ENCODE results near the gene COX7B. TPM values are rescaled to one million over a fixed set of nuclear protein-coding genes. Genes with fewer than 3 reads are reported as not detected.
A peak's percentile ranks its signal among the peaks of the same experiment; 100 is the strongest.
"Not testable (repeated sequence)": the region's sequence is repeated elsewhere in the genome, so short reads cannot be mapped to it uniquely, and the experiment has no call there.

COX7B gene
- polyA plus RNA-seq (2013, experiment 1 of 2; ENCODE audit: insufficient read length): 183 TPM
- polyA plus RNA-seq (2013, experiment 2 of 2; ENCODE audit: insufficient read length): 184 TPM

GRCh38 chrX:77899081-77899828 is at the start of gene COX7B:
TSS of gene COX7B (plus strand) at chrX:77899468. CDS start at chrX:77899554, 86 bp downstream.
- peak; percentile 97 for DNase-seq

- DNase-seq: no peak
These were observed 23.9 kb upstream of the COX7B start for GRCh38 chrX:77875372-77875771.

GRCh38 chrX:77881418-77881817 is 17.9 kb upstream of the COX7B start:
- DNase-seq: not testable (repeated sequence)

- no peak for DNase-seq
These were observed 6.4 kb upstream of the COX7B start for GRCh38 chrX:77892887-77893286.

- no peak for DNase-seq
These were observed 5.6 kb upstream of the COX7B start for GRCh38 chrX:77893713-77894112.

- peak; percentile 97 for DNase-seq
These were observed 4.1 kb upstream of the COX7B start, which contains the start of gene MAGT1 for GRCh38 chrX:77894921-77895886. TSS of gene MAGT1 (minus strand) at chrX:77895435. CDS start at chrX:77895410, 25 bp downstream.

- DNase-seq: no peak
These were observed 1.4 kb downstream of the COX7B start for GRCh38 chrX:77900688-77901087.

GRCh38 chrX:77901506-77901905 is 2.2 kb downstream of the COX7B start:
- no peak for DNase-seq

- peak; percentile 94 for DNase-seq
These were observed 11.0 kb downstream of the COX7B start, which contains the start of gene ATP7A for GRCh38 chrX:77910108-77910840. TSS of gene ATP7A (plus strand) at chrX:77910693. CDS start at chrX:77971642, 60,949 bp downstream.

GRCh38 chrX:77917294-77917933 is 18.1 kb downstream of the COX7B start:
- DNase-seq: no peak

GRCh38 chrX:77918568-77918967 is 19.3 kb downstream of the COX7B start:
- no peak for DNase-seq

GRCh38 chrX:77919370-77919769 is 20.1 kb downstream of the COX7B start:
- not testable (repeated sequence) for DNase-seq

- no peak for DNase-seq
These were observed 23.5 kb downstream of the COX7B start for GRCh38 chrX:77922787-77923186.

GRCh38 chrX:77924320-77924859 is 25.1 kb downstream of the COX7B start:
- no peak for DNase-seq

GRCh38 chrX:77925764-77926163 is 26.5 kb downstream of the COX7B start:
- no peak for DNase-seq

- DNase-seq: no peak
These were observed 31.3 kb downstream of the COX7B start for GRCh38 chrX:77930581-77930980.

- no peak for DNase-seq
These were observed 36.6 kb downstream of the COX7B start for GRCh38 chrX:77935886-77936285.

- no peak for DNase-seq
These were observed 37.0 kb downstream of the COX7B start for GRCh38 chrX:77936299-77936698.

- no peak for DNase-seq
These were observed 38.0 kb downstream of the COX7B start for GRCh38 chrX:77937291-77937690.

GRCh38 chrX:77938083-77938680 is 38.9 kb downstream of the COX7B start:
- no peak for DNase-seq

- not testable (repeated sequence) for DNase-seq
These were observed 45.8 kb downstream of the COX7B start for GRCh38 chrX:77945031-77945430.
